A549 treated with AZD9567 at 1 μM for 4 hours (cell line): Measurements from ENCODE around the gene FOXD4L3. TPM values are rescaled to one million over a fixed set of nuclear protein-coding genes. Genes with fewer than 3 reads are reported as not detected.

Source experiments
- total RNA-seq: library from RNA; stranded (reverse); fragments of 200-300 nt; extraction: Qiagen RNA extraction; gene quantifications from 5 replicates; pipeline ENCODE4 v1.2.3, GENCODE V29; 2022; ENCODE audit not compliant: insufficient read depth

The FOXD4L3 gene
- total RNA-seq = 0.07 to 0.13 TPM (median 0.09 TPM) in 3 of 5 replicates, not detected in the others

DNA sequence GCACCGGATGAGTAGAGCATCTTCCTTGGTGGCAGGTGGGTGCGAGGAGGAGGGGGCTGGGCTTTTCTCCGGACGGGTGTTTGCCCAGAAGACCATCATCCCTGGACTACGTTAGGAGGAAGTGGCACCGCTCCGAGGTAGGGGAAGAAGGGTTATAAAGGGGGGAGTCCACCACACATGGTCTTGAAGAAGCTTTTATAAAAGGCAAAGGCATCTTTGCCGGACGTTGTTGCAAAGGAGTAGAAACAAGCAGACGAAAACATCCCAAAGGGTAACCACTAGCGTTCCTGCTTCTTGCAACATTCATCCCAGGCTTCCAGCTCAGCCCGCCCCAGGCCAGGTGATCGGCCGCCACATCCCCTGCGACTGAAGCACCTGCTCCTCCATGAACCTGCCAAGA lies at the start of gene FOXD4L3:
FOXD4L3 (plus strand) TSS at position 301 of the 400 bp plus-strand sequence; CDS start at position 386, 85 bp downstream.

Other genes starting within 250 kb of the FOXD4L3 start
- gene ZNG1C, start 60.9 kb upstream of the FOXD4L3 start, total RNA-seq = 55.5 to 112 TPM (median 66.0 TPM) in 5 replicates
- gene PGM5, start 53.7 kb downstream of the FOXD4L3 start, total RNA-seq = not detected in 5 replicates
- not detected in 5 replicates for gene TMEM252, start 238.0 kb downstream of the FOXD4L3 start, total RNA-seq